ENCODE results near the gene ACSS2.

ACSS2 gene

GRCh38 chr20:34923414-34923813, 47.0 kb downstream of the ACSS2 start:
- DNase-seq: no peak
- Histone ChIP-seq H3K4me3 (ENCODE audit: low read depth, low read length) (no peak overlapping the region), H3K36me3 (no peaks in the 10 kb centered on the region; the same call in 1 of the 2 replicates), H3K4me1 (no peaks in the 10 kb centered on the region), H3K27me3 (no peaks in the 10 kb centered on the region), H3K9me3 (no peaks in the 10 kb centered on the region)
- TF ChIP-seq CTCF (IDR thresholded peaks at IDR 0.05; ENCODE audit: low read depth, low read length): no peak

GRCh38 chr20:34925341-34925740, 48.9 kb downstream of the ACSS2 start:
- Histone ChIP-seq H3K27me3 (no peaks in the 10 kb centered on the region), H3K36me3 (peaks cover 7% of the 10 kb centered on the region), H3K4me3 (ENCODE audit: low read depth, low read length) (no peak overlapping the region), H3K4me1 (no peaks in the 10 kb centered on the region), H3K9me3 (no peaks in the 10 kb centered on the region)
- no peak for TF ChIP-seq CTCF (IDR thresholded peaks at IDR 0.05; ENCODE audit: low read depth, low read length)
- no peak for DNase-seq

DNA sequence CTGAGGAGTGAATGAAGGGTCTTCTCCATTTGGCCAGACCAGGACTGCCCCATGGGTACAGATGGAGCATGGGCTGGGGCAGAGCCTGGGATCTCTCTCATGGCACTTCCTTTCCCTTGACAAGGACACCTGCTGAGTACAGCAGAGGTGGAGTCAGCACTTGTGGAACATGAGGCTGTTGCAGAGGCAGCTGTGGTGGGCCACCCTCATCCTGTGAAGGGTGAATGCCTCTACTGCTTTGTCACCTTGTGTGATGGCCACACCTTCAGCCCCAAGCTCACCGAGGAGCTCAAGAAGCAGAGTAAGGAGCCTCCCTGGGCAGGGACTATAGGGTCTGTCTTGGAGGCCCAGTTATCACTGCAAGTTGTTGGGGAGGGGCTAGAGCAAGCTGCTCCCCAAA, 49.6 kb downstream of the ACSS2 start:
- peaks cover 9% of the 10 kb centered on the region for H3K36me3 ChIP-seq
- H3K27me3 ChIP-seq: no peaks in the 10 kb centered on the region
- no peak overlapping the region for H3K4me3 ChIP-seq (ENCODE audit: low read depth, low read length)
- no peaks in the 10 kb centered on the region for H3K9me3 ChIP-seq
- DNase-seq: no peak
- H3K4me1 ChIP-seq: no peaks in the 10 kb centered on the region
- no peak for TF ChIP-seq CTCF (IDR thresholded peaks at IDR 0.05; ENCODE audit: low read depth, low read length)

DNA sequence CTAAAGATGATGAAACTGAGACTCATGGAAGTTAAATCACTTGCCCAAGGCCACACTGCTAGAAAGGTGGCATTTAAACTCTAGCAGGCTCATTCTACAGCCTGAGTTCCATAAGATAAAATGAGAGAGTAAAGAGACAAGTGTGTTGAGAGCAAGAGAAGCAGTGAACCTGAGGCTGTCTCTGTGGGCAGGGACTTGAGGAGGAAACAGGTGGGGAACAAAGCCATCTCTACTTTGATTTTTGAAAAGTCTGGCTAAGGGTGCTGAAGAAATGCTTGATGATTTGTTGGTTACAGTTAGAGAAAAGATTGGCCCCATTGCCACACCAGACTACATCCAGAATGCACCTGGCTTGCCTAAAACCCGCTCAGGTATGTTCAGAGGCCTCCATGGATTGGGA, 50.2 kb downstream of the ACSS2 start:
- TF ChIP-seq CTCF (IDR thresholded peaks at IDR 0.05; ENCODE audit: low read depth, low read length): no peak
- no peaks in the 10 kb centered on the region for H3K9me3 ChIP-seq
- H3K27me3 ChIP-seq: no peaks in the 10 kb centered on the region
- peaks cover 10% of the 10 kb centered on the region for H3K36me3 ChIP-seq
- no peaks in the 10 kb centered on the region for H3K4me1 ChIP-seq
- DNase-seq: no peak
- no peak overlapping the region for H3K4me3 ChIP-seq (ENCODE audit: low read depth, low read length)

- DNase-seq: no peak
- H3K36me3 ChIP-seq: peaks cover 10% of the 10 kb centered on the region
- H3K27me3 ChIP-seq: no peaks in the 10 kb centered on the region
- H3K9me3 ChIP-seq: no peaks in the 10 kb centered on the region
- H3K4me1 ChIP-seq: no peaks in the 10 kb centered on the region
- no peak for TF ChIP-seq CTCF (IDR thresholded peaks at IDR 0.05; ENCODE audit: low read depth, low read length)
- H3K4me3 ChIP-seq (ENCODE audit: low read depth, low read length): no peak overlapping the region
Measured at GRCh38 chr20:34927736-34928135, 51.3 kb downstream of the ACSS2 start.

DNA sequence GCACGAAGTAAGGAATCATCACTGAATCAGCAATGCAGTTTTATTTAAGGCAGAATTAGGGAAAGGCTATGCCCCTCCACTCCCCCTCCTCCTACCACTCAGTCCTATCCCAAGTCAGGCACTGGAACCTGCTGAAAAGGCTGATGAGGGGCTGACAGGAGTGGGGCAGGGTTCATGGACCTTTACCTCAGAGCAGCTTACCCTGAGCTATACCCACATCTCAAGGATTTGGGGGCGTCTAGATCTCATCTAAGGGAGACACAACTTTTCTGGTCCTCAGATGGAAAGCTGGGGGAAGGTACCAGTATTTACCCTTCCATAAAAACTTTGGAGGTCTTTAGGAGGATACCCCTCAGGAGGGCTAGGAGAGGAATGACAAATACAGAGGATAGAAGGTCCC, 52.0 kb downstream of the ACSS2 start:
- H3K4me3 ChIP-seq (ENCODE audit: low read depth, low read length): no peak overlapping the region
- DNase-seq: no peak
- no peaks in the 10 kb centered on the region for H3K27me3 ChIP-seq
- no peaks in the 10 kb centered on the region for H3K9me3 ChIP-seq
- H3K4me1 ChIP-seq: no peaks in the 10 kb centered on the region
- peaks cover 10% of the 10 kb centered on the region for H3K36me3 ChIP-seq
- TF ChIP-seq CTCF (IDR thresholded peaks at IDR 0.05; ENCODE audit: low read depth, low read length): no peak
